SIG-M5 (cell line): ENCODE results near the gene ZNF581.

ENCODE experiments used
- DNase-seq: peaks from one replicate; lab custom pipeline; 2025; lab: John Stamatoyannopoulos, UW

The ZNF581 gene

GRCh38 chr19:55611300-55611982 is 32.0 kb upstream of the ZNF581 start:
- no peak for DNase-seq

- no peak for DNase-seq
Observed at GRCh38 chr19:55611983-55612645, 31.3 kb upstream of the ZNF581 start.

- no peak for DNase-seq
Observed at GRCh38 chr19:55613396-55613795, 30.1 kb upstream of the ZNF581 start.

- no peak for DNase-seq
Observed at GRCh38 chr19:55613930-55614710, 29.3 kb upstream of the ZNF581 start.

GRCh38 chr19:55614711-55615542 is 28.5 kb upstream of the ZNF581 start:
- no peak for DNase-seq

- no peak for DNase-seq
Observed at GRCh38 chr19:55615543-55616394, 27.7 kb upstream of the ZNF581 start.

GRCh38 chr19:55616395-55616875 is 27.0 kb upstream of the ZNF581 start:
- DNase-seq: no peak

GRCh38 chr19:55617426-55617825 is 26.0 kb upstream of the ZNF581 start:
- no peak for DNase-seq

- no peak for DNase-seq
Observed at GRCh38 chr19:55618426-55618825, 25.0 kb upstream of the ZNF581 start.

- DNase-seq: no peak
Observed at GRCh38 chr19:55619286-55619685, 24.2 kb upstream of the ZNF581 start.

- DNase-seq: no peak
Observed at GRCh38 chr19:55620410-55621204, 22.8 kb upstream of the ZNF581 start.

GRCh38 chr19:55621205-55621672 is 22.2 kb upstream of the ZNF581 start:
- DNase-seq: no peak

- no peak for DNase-seq
Observed at GRCh38 chr19:55621673-55622231, 21.7 kb upstream of the ZNF581 start.

GRCh38 chr19:55622242-55622969 is 21.0 kb upstream of the ZNF581 start:
- DNase-seq: no peak

GRCh38 chr19:55623130-55623529 is 20.3 kb upstream of the ZNF581 start:
- DNase-seq: no peak

GRCh38 chr19:55623561-55623960 is 19.9 kb upstream of the ZNF581 start:
- no peak for DNase-seq

- DNase-seq: no peak
Observed at GRCh38 chr19:55624109-55625003, 19.1 kb upstream of the ZNF581 start, which contains the start of gene ZNF784. ZNF784 (minus strand) TSS chr19:55624566; CDS start chr19:55624561, 5 bp downstream.

GRCh38 chr19:55625004-55625326 is 18.5 kb upstream of the ZNF581 start:
- DNase-seq: no peak
